ENCODE measurements around the gene STAT5A. TPM values are rescaled to one million over a fixed set of nuclear protein-coding genes. Genes with fewer than 3 reads are reported as not detected.

Gene STAT5A
- total RNA-seq, 1 experiment from 2014 or later: 6.4 TPM

GRCh38 chr17:42246515-42246914 lies 41.8 kb upstream of the STAT5A start:
- H2BK5ac ChIP-seq (ENCODE audit: insufficient read length, low read length): no peak overlapping the region
- H2BK15ac ChIP-seq (ENCODE audit: low read depth, low read length): no peak overlapping the region
- H3K79me1 ChIP-seq (ENCODE audit: insufficient read depth, low read depth, low read length, poor library complexity, severe bottlenecking): no peaks in the 10 kb centered on the region
- no peak overlapping the region for H2AFZ ChIP-seq (ENCODE audit: low read length)
- peaks cover 28 to 32% of the 10 kb centered on the region in 2 experiments for H3K4me1 Mint-ChIP-seq
- H3K27ac ChIP-seq (ENCODE audit: insufficient read length, low read depth, low read length): no peak overlapping the region
- no peak overlapping the region for H3K18ac ChIP-seq (ENCODE audit: insufficient read length, low read depth, low read length)
- no peak overlapping the region for H3K14ac ChIP-seq (ENCODE audit: insufficient read depth, low read length)
- H3K9me3 ChIP-seq (ENCODE audit: control insufficient read depth, low read depth, low read length): no peaks in the 10 kb centered on the region
- WGBS (ENCODE audit: extremely low coverage, insufficient read length, low lambda C conversion rate): no CpG with 5 or more reads among the region's 7 CpGs
- H3K4ac ChIP-seq (ENCODE audit: low read depth, low read length): no peak overlapping the region
- H2BK12ac ChIP-seq (ENCODE audit: insufficient read length, low read depth, low read length): no peak overlapping the region
- no peak overlapping the region for H2AK5ac ChIP-seq (ENCODE audit: insufficient read length, low read length)
- no peak overlapping the region for H3K56ac ChIP-seq (ENCODE audit: insufficient read length, low read depth, low read length)
- no peaks in the 10 kb centered on the region for H3K4me1 ChIP-seq (ENCODE audit: insufficient read depth, low read length)
- H2BK120ac ChIP-seq (ENCODE audit: low read depth, low read length, poor library complexity, severe bottlenecking): no peak overlapping the region
- no peak overlapping the region for H4K91ac ChIP-seq (ENCODE audit: insufficient read length, low read depth, low read length)
- H3K4me3 Mint-ChIP-seq: no peak overlapping the region
- H3K27me3 ChIP-seq (ENCODE audit: insufficient read depth, low read length): no peaks in the 10 kb centered on the region
- no peak overlapping the region for H3K9ac ChIP-seq (ENCODE audit: extremely low read depth, insufficient read length, low read length)
- peak overlapping the region in 1 of 3 experiments; percentile 52; a peak in 1 of 7 replicates for H3K27ac Mint-ChIP-seq
- H3K27me3 Mint-ChIP-seq (ENCODE audit: low read depth): no peaks in the 10 kb centered on the region
- TF ChIP-seq, protein P1, sequence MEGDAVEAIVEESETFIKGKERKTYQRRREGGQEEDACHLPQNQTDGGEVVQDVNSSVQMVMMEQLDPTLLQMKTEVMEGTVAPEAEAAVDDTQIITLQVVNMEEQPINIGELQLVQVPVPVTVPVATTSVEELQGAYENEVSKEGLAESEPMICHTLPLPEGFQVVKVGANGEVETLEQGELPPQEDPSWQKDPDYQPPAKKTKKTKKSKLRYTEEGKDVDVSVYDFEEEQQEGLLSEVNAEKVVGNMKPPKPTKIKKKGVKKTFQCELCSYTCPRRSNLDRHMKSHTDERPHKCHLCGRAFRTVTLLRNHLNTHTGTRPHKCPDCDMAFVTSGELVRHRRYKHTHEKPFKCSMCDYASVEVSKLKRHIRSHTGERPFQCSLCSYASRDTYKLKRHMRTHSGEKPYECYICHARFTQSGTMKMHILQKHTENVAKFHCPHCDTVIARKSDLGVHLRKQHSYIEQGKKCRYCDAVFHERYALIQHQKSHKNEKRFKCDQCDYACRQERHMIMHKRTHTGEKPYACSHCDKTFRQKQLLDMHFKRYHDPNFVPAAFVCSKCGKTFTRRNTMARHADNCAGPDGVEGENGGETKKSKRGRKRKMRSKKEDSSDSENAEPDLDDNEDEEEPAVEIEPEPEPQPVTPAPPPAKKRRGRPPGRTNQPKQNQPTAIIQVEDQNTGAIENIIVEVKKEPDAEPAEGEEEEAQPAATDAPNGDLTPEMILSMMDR (conservative IDR thresholded peaks at IDR 0.05): no peak
- no peak overlapping the region for H4K8ac ChIP-seq (replicated peaks; ENCODE audit: insufficient read length, low read depth, low read length)
- H3T11ph ChIP-seq (ENCODE audit: low read length): no peak overlapping the region
- H4K5ac ChIP-seq (ENCODE audit: insufficient read length, low read depth, low read length): no peak overlapping the region
- H3K4me2 ChIP-seq (ENCODE audit: insufficient read depth, insufficient read length, low read length): no peak overlapping the region
- no peaks in the 10 kb centered on the region for H3K23me2 ChIP-seq (ENCODE audit: insufficient read length, low read depth, low read length, poor library complexity, severe bottlenecking)
- H3K23ac ChIP-seq (ENCODE audit: insufficient read length, low read depth, low read length): no peak overlapping the region
- H4K20me1 ChIP-seq (ENCODE audit: control insufficient read depth, insufficient read depth, insufficient read length): no peaks in the 10 kb centered on the region
- peaks cover 2% of the 10 kb centered on the region; the same call in 1 of the 2 replicates for H3K79me2 ChIP-seq (ENCODE audit: insufficient read depth, low read length)
- no peak for DNase-seq
- no peaks in the 10 kb centered on the region for H3K9me3 Mint-ChIP-seq
- H2BK20ac ChIP-seq (ENCODE audit: low read depth, low read length, poor library complexity, severe bottlenecking): no peak overlapping the region
- H3K36me3 Mint-ChIP-seq (ENCODE audit: insufficient read depth in 1 of 3, low read depth in 3 of 3): peaks cover 0 to 3% (median 0%) of the 10 kb centered on the region in 3 experiments; a peak in 1 of 7 replicates
